HepG2 (cell line): ENCODE data around the gene OSM. TPM values are rescaled to one million over a fixed set of nuclear protein-coding genes. Genes with fewer than 3 reads are reported as not detected.
A peak's percentile ranks its signal among the peaks of the same experiment; 100 is the strongest.

ENCODE experiments used
- AHR ChIP-seq: IDR thresholded peaks from 2 replicates; pipeline ENCODE4 v1.6.1; 2018; ENCODE audit warnings: missing genetic modification reagents, missing compliant biosample characterization
- ATM ChIP-seq: fragments of 450-650 bp; IDR thresholded peaks from 2 replicates; pipeline ENCODE4 v1.7.1; 2017; ENCODE audit warnings: mild to moderate bottlenecking, borderline replicate concordance
- ATRX ChIP-seq: sonication (generic); formaldehyde crosslinking; IDR thresholded peaks from 2 replicates; pipeline ENCODE4 v1.4.0; 2020; ENCODE audit warnings: missing genetic modification reagents, borderline replicate concordance
- CAMTA2 ChIP-seq: sonication (generic); formaldehyde crosslinking; IDR thresholded peaks from 2 replicates; pipeline ENCODE4 v1.4.0; 2020; ENCODE audit warnings: mild to moderate bottlenecking, missing genetic modification reagents, borderline replicate concordance
- CEBPG ChIP-seq: IDR thresholded peaks from 2 replicates; pipeline ENCODE4 v1.6.1; 2016
- E2F1 ChIP-seq: sonication (generic); formaldehyde crosslinking; IDR thresholded peaks from 2 replicates; pipeline ENCODE4 v1.5.0; 2020; ENCODE audit warnings: missing genetic modification reagents
- EHMT2 ChIP-seq: fragments of 200-600 bp; sonication (generic); IDR thresholded peaks from 2 replicates; pipeline ENCODE4 v1.7.0; 2017; ENCODE audit warnings: antibody characterized with exemption, low read depth, low read length, borderline replicate concordance
- KAT2B ChIP-seq: fragments of 150-350 bp; IDR thresholded peaks from 2 replicates; pipeline ENCODE4 v1.6.1; 2014; ENCODE audit warnings: low read depth, low read length, borderline replicate concordance
- MLLT10 ChIP-seq: sonication (generic); formaldehyde crosslinking; IDR thresholded peaks from 2 replicates; pipeline ENCODE4 v1.4.0; 2020; ENCODE audit warnings: missing genetic modification reagents
- MXD3 ChIP-seq: IDR thresholded peaks from 2 replicates; pipeline ENCODE4 v1.6.1; 2016; ENCODE audit warnings: mild to moderate bottlenecking, missing biosample characterization, missing genetic modification reagents
- NCOA1 ChIP-seq: sonication (generic); formaldehyde crosslinking; IDR thresholded peaks from 2 replicates; pipeline ENCODE4 v1.9.0; 2021; ENCODE audit warnings: missing genetic modification reagents
- NFYC ChIP-seq: IDR thresholded peaks from 2 replicates; pipeline ENCODE4 v1.6.1; 2016; ENCODE audit warnings: missing genetic modification reagents, missing compliant biosample characterization
- NR3C1 ChIP-seq: sonication (generic); formaldehyde crosslinking; IDR thresholded peaks from 2 replicates; pipeline ENCODE4 v1.4.0; 2020; ENCODE audit warnings: missing genetic modification reagents
- PRMT3 ChIP-seq: sonication (generic); formaldehyde crosslinking; IDR thresholded peaks from 2 replicates; pipeline ENCODE4 v1.8.1; 2022; ENCODE audit warnings: low read depth, mild to moderate bottlenecking, moderate library complexity, missing genetic modification reagents, borderline replicate concordance
- RBFOX2 ChIP-seq: fragments of 200-400 bp; formaldehyde crosslinking; IDR thresholded peaks from 2 replicates; pipeline ENCODE4 v1.6.1; 2017; ENCODE audit warnings: low read depth, mild to moderate bottlenecking, low read length
- REPIN1 ChIP-seq: sonication (generic); formaldehyde crosslinking; IDR thresholded peaks from 2 replicates; pipeline ENCODE4 v1.8.0; 2022; ENCODE audit warnings: missing genetic modification reagents, low read depth, mild to moderate bottlenecking, borderline replicate concordance
- SAFB2 ChIP-seq: sonication (generic); formaldehyde crosslinking; IDR thresholded peaks from 2 replicates; pipeline ENCODE4 v1.5.1; 2020; ENCODE audit warnings: missing genetic modification reagents, low read depth, mild to moderate bottlenecking, borderline replicate concordance
- SALL2 ChIP-seq: sonication (generic); formaldehyde crosslinking; IDR thresholded peaks from 2 replicates; pipeline ENCODE4 v1.8.1; 2023; ENCODE audit warnings: mild to moderate bottlenecking, missing genetic modification reagents, inconsistent platforms
- SMAD9 ChIP-seq: sonication (generic); formaldehyde crosslinking; IDR thresholded peaks from 2 replicates; pipeline ENCODE4 v1.5.1; 2020; ENCODE audit warnings: mild to moderate bottlenecking, missing genetic modification reagents
- SNAI1 ChIP-seq: sonication (generic); formaldehyde crosslinking; IDR thresholded peaks from 2 replicates; pipeline ENCODE4 v1.5.0; 2020; ENCODE audit warnings: mild to moderate bottlenecking, missing genetic modification reagents, borderline replicate concordance
- TIGD3 ChIP-seq: sonication (generic); formaldehyde crosslinking; IDR thresholded peaks from 2 replicates; pipeline ENCODE4 v1.5.1; 2020; ENCODE audit warnings: mild to moderate bottlenecking, missing genetic modification reagents, borderline replicate concordance
- WIZ ChIP-seq: sonication (generic); formaldehyde crosslinking; IDR thresholded peaks from 2 replicates; pipeline ENCODE4 v1.5.1; 2020; ENCODE audit warnings: mild to moderate bottlenecking, missing genetic modification reagents
- ZFP82 ChIP-seq: sonication (generic); formaldehyde crosslinking; IDR thresholded peaks from 2 replicates; pipeline ENCODE4 v1.5.1; 2020; ENCODE audit warnings: mild to moderate bottlenecking, missing genetic modification reagents, borderline replicate concordance
- ZFX ChIP-seq: sonication (generic); formaldehyde crosslinking; IDR thresholded peaks from 2 replicates; pipeline ENCODE4 v1.4.0; 2020; ENCODE audit warnings: mild to moderate bottlenecking, low read depth, missing genetic modification reagents, moderate library complexity
- ZMAT3 ChIP-seq: sonication (generic); formaldehyde crosslinking; conservative IDR thresholded peaks from 2 replicates; pipeline ENCODE4 v1.7.0; 2021; ENCODE audit warnings: missing genetic modification reagents
- ZNF17 ChIP-seq: sonication (generic); formaldehyde crosslinking; IDR thresholded peaks from 2 replicates; pipeline ENCODE4 v1.5.0; 2020; ENCODE audit warnings: mild to moderate bottlenecking, missing genetic modification reagents
- ZNF20 ChIP-seq: sonication (generic); formaldehyde crosslinking; IDR thresholded peaks from 2 replicates; pipeline ENCODE4 v1.4.0; 2020; ENCODE audit warnings: mild to moderate bottlenecking, moderate library complexity, missing genetic modification reagents
- ZNF432 ChIP-seq: sonication (generic); formaldehyde crosslinking; IDR thresholded peaks from 2 replicates; pipeline ENCODE4 v1.5.0; 2020; ENCODE audit warnings: missing genetic modification reagents, mild to moderate bottlenecking, borderline replicate concordance
- ZNF577 ChIP-seq: sonication (generic); formaldehyde crosslinking; IDR thresholded peaks from 2 replicates; pipeline ENCODE4 v1.4.0; 2020; ENCODE audit warnings: mild to moderate bottlenecking, low read depth, missing genetic modification reagents, borderline replicate concordance
- ZSCAN9 ChIP-seq: IDR thresholded peaks from 2 replicates; pipeline ENCODE4 v1.6.1; 2016; ENCODE audit warnings: borderline replicate concordance
- polyA plus RNA-seq, 8 experiments: library from polyadenylated mRNA; depleted of rRNA in 3 of 8; stranded (reverse) in 7 of 8; unstranded in 1 of 8; fragments of >200 nt; fragmentation: Illumina TruSeq in 4 of 8; extraction: Trizol in 4 of 8; gene quantifications; 2 replicates each; pipeline versions ENCODE4 v1.2.1 to v1.2.3, GENCODE V29; 2011 to 2016; ENCODE audit warnings: low read depth in 4 of 8, missing spikeins in 1 of 8, mixed read lengths in 1 of 8; ENCODE audit not compliant: insufficient read depth in 1 of 8
- total RNA-seq, 5 experiments: library from RNA; depleted of rRNA; stranded (reverse); fragments of >200 nt; fragmentation: Illumina TruSeq; extraction: Trizol; gene quantifications; 2 replicates each; pipeline ENCODE4 v1.2.3, GENCODE V29; 2016; ENCODE audit warnings: low read depth in 1 of 5

Gene OSM
- total and polyA plus RNA-seq, 2 of the 13 experiments (the other 11 are each of a cell fraction or from before 2014, with no cell fraction given): not detected

GRCh38 chr22:30289141-30289979 lies 22.7 kb upstream of the OSM start, which contains the start of gene CASTOR1 (continued):
- TF ChIP-seq ATRX (CRISPR knock-in tag) (no peak), SNAI1 (CRISPR knock-in tag) (no peak), ZSCAN9 (CRISPR knock-in tag) (no peak), ATM (no peak), PRMT3 (CRISPR knock-in tag) (no peak), SMAD9 (no peak), MXD3 (CRISPR knock-in tag) (0 out of 2 replicates have a peak, but pooled peaks have one; percentile 58), MLLT10 (CRISPR knock-in tag) (no peak), ZMAT3 (CRISPR knock-in tag) (no peak; the same call in 1 of the 2 replicates), AHR (CRISPR knock-in tag) (no peak), ZNF432 (CRISPR knock-in tag) (no peak), KAT2B (no peak), ZNF577 (CRISPR knock-in tag) (no peak), TIGD3 (no peak), ZFX (CRISPR knock-in tag) (peak; percentile 75), CEBPG (CRISPR knock-in tag) (no peak), RBFOX2 (peak; percentile 56), SAFB2 (no peak), WIZ (CRISPR knock-in tag) (no peak), ZNF17 (CRISPR knock-in tag) (no peak), CAMTA2 (CRISPR knock-in tag) (no peak), E2F1 (CRISPR knock-in tag) (0 out of 2 replicates have a peak, but pooled peaks have one; percentile 29), NFYC (peak; percentile 62), NCOA1 (CRISPR knock-in tag) (no peak), ZFP82 (CRISPR knock-in tag) (no peak), REPIN1 (CRISPR knock-in tag) (no peak), EHMT2 (no peak), NR3C1 (no peak), SALL2 (CRISPR knock-in tag) (peak; percentile 42; the same call in 1 of the 2 replicates), ZNF20 (CRISPR knock-in tag) (no peak)
